Esophagus squamous epithelium (tissue), 4 donors: Measurements from ENCODE around the gene ZNF586.

ENCODE experiments used
- POLR2A ChIP-seq, 4 donors: fragments of 450-650 bp; IDR thresholded peaks; one replicate each; pipeline ENCODE4 v1.6.1; 2017; ENCODE audit warnings: antibody characterized with exemption in 4 of 4, mild to moderate bottlenecking in 4 of 4, moderate library complexity in 3 of 4
- TF ChIP-seq, protein P1 (sequence below), 6 experiments: fragments of 450-650 bp in 4 of 6; fragments of 200-600 bp in 2 of 6; sonication (generic) in 2 of 6; IDR thresholded peaks; one replicate each; pipeline ENCODE4 v1.5.1; 2016 to 2019; ENCODE audit warnings: antibody characterized with exemption in 6 of 6, mild to moderate bottlenecking in 4 of 6, moderate library complexity in 4 of 6

DNA sequence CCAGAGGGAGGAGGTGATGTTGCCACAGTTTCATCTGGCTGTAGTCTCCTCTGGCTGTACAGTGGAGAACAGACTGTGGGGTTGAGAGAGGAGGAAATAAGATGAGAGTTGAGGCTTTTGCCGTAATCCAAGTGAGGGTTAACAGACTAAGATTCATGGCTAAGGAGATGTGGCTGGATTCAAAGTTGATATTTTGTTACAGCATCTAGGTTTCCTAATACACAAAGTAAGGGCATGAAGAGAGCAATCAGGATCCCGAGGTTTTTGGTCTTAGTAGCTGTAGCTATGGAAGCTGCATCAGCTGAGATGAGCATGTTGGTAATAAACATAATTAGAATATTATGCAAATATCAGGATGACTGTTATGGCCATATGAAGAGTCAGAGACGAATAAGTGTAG, 21.4 kb upstream of the ZNF586 start:
- TF ChIP-seq, protein P1, sequence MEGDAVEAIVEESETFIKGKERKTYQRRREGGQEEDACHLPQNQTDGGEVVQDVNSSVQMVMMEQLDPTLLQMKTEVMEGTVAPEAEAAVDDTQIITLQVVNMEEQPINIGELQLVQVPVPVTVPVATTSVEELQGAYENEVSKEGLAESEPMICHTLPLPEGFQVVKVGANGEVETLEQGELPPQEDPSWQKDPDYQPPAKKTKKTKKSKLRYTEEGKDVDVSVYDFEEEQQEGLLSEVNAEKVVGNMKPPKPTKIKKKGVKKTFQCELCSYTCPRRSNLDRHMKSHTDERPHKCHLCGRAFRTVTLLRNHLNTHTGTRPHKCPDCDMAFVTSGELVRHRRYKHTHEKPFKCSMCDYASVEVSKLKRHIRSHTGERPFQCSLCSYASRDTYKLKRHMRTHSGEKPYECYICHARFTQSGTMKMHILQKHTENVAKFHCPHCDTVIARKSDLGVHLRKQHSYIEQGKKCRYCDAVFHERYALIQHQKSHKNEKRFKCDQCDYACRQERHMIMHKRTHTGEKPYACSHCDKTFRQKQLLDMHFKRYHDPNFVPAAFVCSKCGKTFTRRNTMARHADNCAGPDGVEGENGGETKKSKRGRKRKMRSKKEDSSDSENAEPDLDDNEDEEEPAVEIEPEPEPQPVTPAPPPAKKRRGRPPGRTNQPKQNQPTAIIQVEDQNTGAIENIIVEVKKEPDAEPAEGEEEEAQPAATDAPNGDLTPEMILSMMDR (IDR thresholded peaks at IDR 0.05) = no peak
- no peak for TF ChIP-seq POLR2A (IDR thresholded peaks at IDR 0.05)
